Stimulated activated CD8-positive, alpha-beta memory T cell treated with anti-CD3 and anti-CD28 coated beads, Interleukin-4, amount 100 ng/mL, for 4 hours (primary cell): ENCODE data around the gene IGLON5.

Experiments used
- DNase-seq, 2 donors: peaks; one replicate each; pipeline ENCODE4 v3.0.0-alpha.2; 2020; ENCODE audit warnings: low read depth in 2 of 2, low spot score in 1 of 2

Gene IGLON5

DNA sequence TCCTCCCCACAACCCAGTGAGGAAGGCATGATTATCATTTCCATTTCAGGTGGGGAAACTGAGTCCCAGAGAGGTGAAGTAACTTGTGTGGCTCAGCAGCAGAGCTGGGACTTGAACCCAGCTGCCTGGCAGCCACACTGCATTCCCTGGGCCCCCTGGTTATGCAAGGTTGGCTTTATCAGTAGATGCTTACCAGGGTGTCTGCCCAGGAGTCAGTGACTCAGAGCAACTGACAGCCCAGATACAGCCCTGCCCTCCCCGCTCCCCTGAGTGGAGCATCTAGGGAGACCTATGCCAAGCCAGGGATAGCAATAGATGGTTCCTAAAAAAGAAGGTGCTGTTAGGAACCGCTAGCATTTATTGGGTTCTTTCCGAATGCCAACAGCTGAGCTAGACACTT lies 5.9 kb downstream of the IGLON5 start:
- no peak for DNase-seq

- no peak for DNase-seq
Measured at GRCh38 chr19:51317968-51318367, 6.5 kb downstream of the IGLON5 start.

DNA sequence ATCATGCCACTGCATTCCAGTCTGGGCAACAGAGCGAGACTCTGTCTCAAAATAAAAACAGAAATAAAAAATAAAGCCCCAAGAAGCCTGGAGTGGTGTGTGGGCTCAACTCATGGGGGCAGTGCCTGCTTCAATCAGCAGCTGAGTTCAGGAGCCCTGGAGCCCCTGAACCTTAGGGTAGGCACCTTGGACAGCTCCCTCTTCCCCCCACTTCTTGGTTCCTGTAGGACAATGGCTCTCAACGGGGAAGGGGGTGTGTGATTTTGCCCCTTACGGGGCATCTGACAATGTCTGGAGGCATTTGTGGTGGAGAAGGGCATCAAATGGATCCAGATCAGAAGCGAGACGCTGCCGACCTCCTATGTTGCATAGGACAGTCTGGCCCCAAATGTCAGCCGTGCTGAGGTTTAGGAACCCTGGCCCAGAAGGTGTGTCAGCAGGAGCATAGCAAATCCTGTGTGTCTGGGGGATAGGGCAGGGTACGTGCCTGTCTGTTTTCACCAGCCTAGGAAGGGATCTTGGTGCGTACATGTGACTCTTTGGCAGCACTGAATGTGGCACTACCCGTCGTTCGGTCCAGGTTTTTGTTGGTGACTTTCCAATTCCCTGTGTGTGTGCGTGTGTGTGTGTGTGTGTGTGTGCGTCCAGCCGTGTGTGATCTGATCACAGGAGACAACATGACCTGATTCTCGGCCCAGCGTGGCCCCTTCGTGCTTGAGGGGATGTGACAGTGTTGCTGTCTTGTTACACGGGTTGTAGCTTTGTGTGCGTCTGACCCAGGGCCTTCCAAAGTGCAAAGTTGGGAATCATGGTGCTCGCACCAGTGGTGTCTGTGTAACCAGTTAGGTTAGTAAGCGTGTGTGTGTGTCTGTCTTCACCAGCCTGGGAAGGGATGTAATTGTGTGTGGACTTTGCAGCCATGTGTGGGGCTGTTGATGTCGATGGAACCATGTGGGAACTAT lies 7.5 kb downstream of the IGLON5 start:
- no peak for DNase-seq

DNA sequence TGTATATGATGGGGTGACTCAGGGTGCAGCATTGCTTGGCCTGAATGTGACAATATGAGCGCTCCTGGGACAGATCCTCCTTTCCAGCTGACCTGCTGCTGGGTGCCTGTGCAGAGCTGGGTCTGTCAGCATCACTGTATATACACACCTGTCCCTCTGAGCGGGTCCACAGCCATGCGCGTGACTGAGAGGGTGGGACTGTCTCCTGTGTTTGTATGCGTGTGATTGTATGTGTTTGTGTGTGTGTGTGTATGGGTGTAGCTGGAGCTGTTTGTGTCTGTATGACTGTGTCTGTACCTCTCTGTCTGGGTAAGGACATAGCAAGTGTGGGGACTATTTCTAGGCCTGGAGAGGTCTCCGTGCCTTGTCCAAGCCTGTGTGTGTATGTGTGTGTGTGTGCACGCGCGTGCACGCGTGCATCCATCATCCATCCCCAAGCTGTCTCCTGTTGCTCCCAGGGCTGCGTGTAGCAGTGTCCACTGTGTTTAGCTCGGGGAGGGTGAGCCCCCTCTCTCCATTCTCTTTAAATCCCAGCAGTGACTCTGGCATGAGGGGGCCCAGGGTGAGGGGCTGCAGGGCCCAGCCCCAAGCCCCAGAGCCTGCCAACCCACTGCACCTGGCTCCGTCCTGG lies 8.3 kb downstream of the IGLON5 start:
- DNase-seq: no peak

DNA sequence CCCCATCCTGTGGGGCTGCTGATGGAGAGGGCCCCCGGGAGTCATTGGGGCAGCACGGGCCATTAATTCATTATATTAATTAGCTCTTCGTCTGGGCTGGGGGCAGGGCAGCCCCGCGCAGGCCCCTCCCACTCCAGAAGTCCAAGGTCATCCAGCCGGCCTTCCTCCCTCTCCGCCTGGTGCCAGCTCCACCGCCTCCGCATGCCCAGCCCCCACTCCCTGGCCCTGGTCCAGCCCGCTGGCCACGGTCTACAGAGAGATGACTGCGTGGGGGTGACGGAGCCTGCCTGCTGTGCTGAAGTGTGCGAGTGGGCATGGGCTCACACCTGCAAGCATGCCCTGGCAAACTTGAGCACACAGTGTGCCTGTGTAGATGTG lies 8.8 kb downstream of the IGLON5 start:
- no peak for DNase-seq

GRCh38 chr19:51321799-51322198 lies 10.4 kb downstream of the IGLON5 start:
- no peak for DNase-seq

- DNase-seq: no peak
Measured at GRCh38 chr19:51323481-51324166, 12.2 kb downstream of the IGLON5 start.

GRCh38 chr19:51324167-51324481 lies 12.7 kb downstream of the IGLON5 start:
- no peak for DNase-seq

- DNase-seq: no peak
Measured at GRCh38 chr19:51325161-51325976, 13.9 kb downstream of the IGLON5 start.

DNA sequence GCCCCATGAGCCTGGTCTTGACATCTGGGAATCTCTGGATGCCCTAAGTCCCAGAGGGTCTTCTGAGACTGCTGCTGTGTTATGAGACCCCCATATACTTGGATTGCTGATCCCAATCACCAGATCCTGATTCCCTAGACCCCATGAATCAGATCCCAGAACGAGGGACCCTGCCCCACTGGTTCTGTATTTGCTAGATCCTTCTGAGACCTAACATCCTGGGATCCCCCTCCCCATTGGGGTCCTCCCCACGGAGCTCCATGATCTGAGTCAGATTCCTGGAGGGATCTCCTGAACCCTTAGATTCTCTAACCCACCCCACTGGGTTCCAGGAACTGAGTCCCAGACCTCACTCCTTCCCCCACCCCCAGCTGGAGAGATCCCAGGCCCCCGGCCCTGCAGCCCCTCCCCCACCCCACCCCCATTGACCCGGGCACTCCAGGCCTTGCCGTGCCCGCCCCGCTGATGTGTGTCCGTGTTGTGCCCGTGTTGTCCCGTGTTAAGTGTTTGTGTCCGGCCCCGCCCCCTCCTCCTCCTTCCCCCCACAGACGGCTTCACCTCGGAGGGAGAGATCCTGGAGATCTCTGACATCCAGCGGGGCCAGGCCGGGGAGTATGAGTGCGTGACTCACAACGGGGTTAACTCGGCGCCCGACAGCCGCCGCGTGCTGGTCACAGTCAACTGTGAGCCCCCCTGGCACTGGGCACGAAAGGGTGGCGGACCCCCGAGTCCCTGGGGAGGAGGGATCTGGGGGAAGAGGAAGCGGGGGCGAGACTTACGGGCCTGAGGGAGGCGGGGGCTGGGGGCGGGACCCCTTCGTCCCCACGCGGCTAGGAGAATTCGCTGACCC lies 15.0 kb downstream of the IGLON5 start:
- no peak for DNase-seq

DNA sequence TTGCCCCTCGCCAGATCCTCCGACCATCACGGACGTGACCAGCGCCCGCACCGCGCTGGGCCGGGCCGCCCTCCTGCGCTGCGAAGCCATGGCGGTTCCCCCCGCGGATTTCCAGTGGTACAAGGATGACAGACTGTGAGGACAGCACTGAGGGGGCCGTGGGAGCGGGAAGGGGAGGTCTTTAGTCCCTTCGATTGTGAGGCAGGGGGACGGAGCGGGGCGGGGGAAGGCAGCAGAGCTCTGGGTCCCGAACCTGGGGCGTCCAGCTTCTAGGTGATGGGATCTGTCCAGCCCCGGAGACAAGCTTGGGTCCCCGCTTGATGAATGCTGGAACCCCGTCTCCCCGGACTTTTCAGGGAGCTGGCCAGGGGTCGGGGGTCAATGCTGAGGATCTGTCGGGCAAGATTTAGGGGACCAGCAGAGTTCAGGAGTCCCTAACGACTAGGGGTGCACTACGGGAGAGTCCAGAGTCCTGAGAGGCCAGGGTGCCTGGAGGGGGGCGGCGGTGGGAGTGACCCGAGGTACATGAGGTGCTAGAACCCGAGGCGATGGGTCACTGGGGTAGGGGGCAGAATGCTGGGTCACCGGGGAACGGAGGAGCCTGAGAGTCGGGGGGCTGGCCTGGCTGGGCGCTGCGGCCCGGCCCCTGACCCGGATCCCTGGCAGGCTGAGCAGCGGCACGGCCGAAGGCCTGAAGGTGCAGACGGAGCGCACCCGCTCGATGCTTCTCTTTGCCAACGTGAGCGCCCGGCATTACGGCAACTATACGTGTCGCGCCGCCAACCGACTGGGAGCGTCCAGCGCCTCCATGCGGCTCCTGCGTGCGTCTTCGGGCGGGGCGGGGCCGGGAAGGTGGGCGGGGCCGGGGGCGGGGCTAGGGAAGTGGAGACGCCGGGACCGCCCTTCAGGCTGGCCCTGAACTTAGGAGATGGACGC lies 15.9 kb downstream of the IGLON5 start:
- no peak for DNase-seq

DNA sequence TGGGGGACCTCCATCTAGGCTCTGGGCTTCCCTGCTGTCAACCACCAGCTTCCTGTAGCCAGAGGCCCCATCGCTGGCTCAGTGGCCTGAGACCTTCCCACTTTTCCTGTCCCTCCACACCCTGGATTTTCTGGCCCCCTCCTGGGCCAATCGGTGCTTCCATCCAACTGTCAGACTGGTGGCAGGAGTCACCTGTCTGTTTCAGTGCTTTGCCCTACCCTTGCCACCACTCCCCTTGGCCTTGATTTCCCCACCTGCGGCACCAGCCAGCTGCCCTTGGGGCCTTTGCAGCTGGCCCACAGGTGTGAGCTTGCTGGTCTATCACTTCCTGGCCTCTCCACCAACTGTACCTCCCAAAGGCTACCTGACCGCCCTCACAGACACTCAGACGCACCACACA lies 18.0 kb downstream of the IGLON5 start:
- DNase-seq: no peak

DNA sequence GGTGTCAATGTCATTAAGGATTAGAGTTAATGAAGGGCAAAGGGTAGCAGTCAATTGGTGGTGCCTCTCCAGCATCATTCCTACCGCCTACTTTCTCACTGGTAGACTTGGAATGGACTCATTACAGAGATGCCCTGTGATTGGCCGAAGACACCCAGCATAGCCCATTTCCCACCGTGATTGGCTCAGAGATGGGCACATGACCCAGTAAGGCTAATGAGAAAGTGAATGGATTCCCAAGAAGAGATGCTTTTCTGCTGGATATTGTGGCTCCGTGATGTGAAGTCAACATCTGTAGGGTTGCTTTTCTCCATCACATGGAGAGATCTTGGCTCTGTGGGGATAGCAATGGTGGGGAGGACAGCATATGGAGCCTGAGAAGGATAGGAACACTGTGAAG lies 18.9 kb downstream of the IGLON5 start:
- no peak for DNase-seq

- DNase-seq: no peak
Measured at GRCh38 chr19:51331193-51331592, 19.7 kb downstream of the IGLON5 start.

DNA sequence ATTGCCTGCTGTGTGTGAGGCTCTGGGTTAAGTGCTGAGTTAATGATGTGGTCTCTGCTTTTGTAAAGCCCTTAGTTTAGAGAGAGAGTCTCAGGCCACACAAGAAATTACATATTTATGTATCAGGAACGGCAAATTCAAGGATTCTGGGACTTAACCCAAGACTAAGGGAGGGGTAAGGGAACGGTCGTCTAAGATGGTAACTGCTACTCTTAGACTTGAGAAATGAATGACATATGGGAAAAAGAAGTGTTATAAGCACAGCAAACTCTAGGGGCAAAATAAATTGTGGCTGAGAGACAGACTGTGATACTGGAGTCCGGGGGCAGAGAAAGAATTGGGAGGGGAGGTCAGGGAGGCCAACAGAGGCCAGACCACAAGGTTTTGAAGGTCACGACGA lies 20.3 kb downstream of the IGLON5 start:
- no peak for DNase-seq

DNA sequence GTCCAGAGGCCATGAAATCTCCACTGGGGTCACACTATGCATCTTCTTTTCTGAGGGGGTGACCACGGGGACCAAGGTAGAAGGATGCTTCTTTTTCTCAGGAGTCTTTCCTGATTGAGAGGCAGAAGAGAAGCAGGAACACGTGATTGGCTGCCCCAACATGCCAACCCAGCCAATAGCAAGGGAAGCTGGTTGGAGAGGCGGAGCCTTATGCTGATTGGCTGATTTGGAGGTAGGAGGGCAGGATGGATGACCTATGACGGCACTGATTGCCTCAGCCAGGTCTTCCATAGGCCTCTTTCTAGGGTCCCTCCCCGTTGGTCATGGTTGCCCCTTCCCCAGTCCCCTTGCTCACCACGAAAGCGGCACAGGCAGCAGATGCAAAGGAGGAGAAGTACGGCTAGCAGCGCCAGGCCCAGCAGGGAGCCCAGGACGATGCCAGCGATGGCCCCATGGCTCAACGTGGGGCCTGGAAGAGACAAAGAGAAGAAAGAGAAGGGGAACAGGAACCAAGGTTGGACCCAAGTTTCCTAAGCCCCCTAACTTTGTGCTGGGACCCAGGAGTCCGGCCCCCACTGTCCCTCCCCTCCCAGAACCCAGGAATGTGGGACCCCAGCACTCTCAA lies 22.5 kb downstream of the IGLON5 start:
- no peak for DNase-seq

DNA sequence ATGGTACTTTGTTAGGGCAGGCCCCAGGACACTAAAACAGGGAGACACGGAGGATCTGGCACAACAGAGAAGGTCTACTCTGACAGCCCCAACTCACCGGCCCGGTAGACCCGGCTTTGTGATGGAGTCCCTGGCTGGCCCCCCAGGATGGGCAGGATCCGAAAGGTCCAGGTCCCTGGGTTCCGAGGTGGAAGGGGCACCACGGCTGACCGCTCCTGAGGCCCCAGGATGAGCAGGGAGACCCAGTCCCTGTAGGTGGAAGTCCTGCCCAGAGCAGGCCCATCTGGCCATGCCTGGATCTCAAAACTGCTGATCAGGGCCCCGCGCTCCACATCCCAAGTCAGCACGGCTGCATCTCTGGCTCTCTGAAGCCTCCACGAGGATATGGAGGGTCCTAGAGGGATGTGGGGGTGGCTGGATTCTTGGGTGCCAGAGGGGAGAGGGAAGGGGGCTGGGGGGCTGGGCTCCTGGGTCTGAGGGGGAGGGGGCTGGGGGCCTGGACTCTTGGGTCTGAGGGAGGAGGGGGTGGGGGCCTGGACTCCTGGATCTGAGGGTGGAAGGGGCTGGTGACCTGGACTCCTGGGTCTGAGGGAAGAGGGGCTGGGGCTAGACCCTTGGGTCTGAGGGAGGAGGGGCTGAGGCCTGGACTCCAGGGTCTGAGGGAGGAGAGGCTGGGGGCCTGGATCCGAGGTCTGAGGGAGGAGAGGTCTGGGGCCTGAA lies 25.9 kb downstream of the IGLON5 start:
- no peak for DNase-seq

GRCh38 chr19:51337861-51338562 lies 26.6 kb downstream of the IGLON5 start:
- no peak for DNase-seq
